HepG2 (cell line): Measurements from ENCODE around the gene SH2D3C. TPM values are rescaled to one million over a fixed set of nuclear protein-coding genes. Genes with fewer than 3 reads are reported as not detected.
A peak's percentile ranks its signal among the peaks of the same experiment; 100 is the strongest.

Experiments
- ATAC-seq: fragments of 200-7000 bp; cut with Tn5 transposase; 3 replicates; pipeline ENCODE4 v1.9.1; 2020; ENCODE audit warnings: mild to moderate bottlenecking, moderate library complexity
- BruUV-seq: library from RNA; stranded (reverse); fragments of 400-500 nt; replicated peaks from 2 replicates; lab custom pipeline; 2021; lab: Mats Ljungman, UMichigan
- CTCF ChIA-PET: fragments of 300-600 bp; formaldehyde crosslinking; extraction: SDS; loops from one replicate; lab custom pipeline; 2021; ENCODE audit warnings: low total read pairs, inconsistent platforms, low intra/inter-chr PET ratio; lab: Yijun Ruan, JAX
- POLR2A ChIA-PET: fragments of 350-600 bp; sonication (Branson Sonifier 250); formaldehyde crosslinking; loops from one replicate; lab custom pipeline; 2020; ENCODE audit warnings: antibody characterized with exemption, inconsistent platforms; lab: Yijun Ruan, JAX
- DNase-seq: peaks from one replicate; pipeline ENCODE4 v3.0.0-alpha.2; 2015; ENCODE audit warnings: low spot score
- FAIRE-seq: peaks from 3 replicates; lab custom pipeline; 2011; peaks lifted over from hg19 to GRCh38; lab: Jason Lieb, UNC
- H2AFZ ChIP-seq: one replicate; pipeline ENCODE4 v1.6.1; 2011; ENCODE audit warnings: low read length, inconsistent platforms
- H3K27ac ChIP-seq: fragments of 300-600 bp; 3 replicates; pipeline ENCODE4 v1.8.0; 2011; ENCODE audit warnings: mixed run types, mild to moderate bottlenecking, mixed read lengths, low read length, inconsistent platforms; ENCODE audit not compliant: insufficient read depth; ENCODE audit errors: extremely low read length
- H3K27me3 ChIP-seq, 2 experiments: fragments of 200-600 bp in 1 of 2; 2 replicates in 1 of 2; 3 replicates in 1 of 2; pipeline versions ENCODE4 v1.6.0 to v1.8.0; 2011; ENCODE audit warnings: low read length in 2 of 2, mild to moderate bottlenecking in 2 of 2, moderate library complexity in 2 of 2, inconsistent platforms in 1 of 2; ENCODE audit not compliant: insufficient read depth in 2 of 2, control insufficient read depth in 1 of 2
- H3K36me3 ChIP-seq, 2 experiments: fragments of 200-600 bp in 1 of 2; replicated peaks in 1 of 2; 2 replicates in 1 of 2; 3 replicates in 1 of 2; pipeline versions ENCODE4 v1.5.1 to v1.8.0; 2011; ENCODE audit warnings: low read length in 2 of 2, inconsistent platforms in 1 of 2; ENCODE audit not compliant: insufficient read depth in 2 of 2, control insufficient read depth in 1 of 2
- H3K4me1 ChIP-seq: 2 replicates; pipeline ENCODE4 v1.5.1; 2012; ENCODE audit warnings: low read length, inconsistent platforms; ENCODE audit not compliant: insufficient read depth
- H3K4me2 ChIP-seq: 2 replicates; pipeline ENCODE4 v1.6.0; 2011; ENCODE audit warnings: low read depth, low read length, inconsistent platforms
- H3K4me3 ChIP-seq, 3 experiments: fragments of 200-600 bp in 1 of 3; sonication (generic), shearing (Covaris generic) in 1 of 3; replicated peaks in 1 of 3; 2 replicates each; pipeline ENCODE4 v1.5.1; 2011 to 2016; ENCODE audit warnings: low read length in 3 of 3, inconsistent platforms in 2 of 3, low read depth in 2 of 3, mild to moderate bottlenecking in 2 of 3, control low read depth in 1 of 3, mixed read lengths in 1 of 3; ENCODE audit not compliant: insufficient read depth in 1 of 3
- H3K79me2 ChIP-seq: one replicate; pipeline ENCODE4 v1.6.1; 2011; ENCODE audit warnings: low read length, inconsistent platforms; ENCODE audit not compliant: insufficient read depth
- H3K9ac ChIP-seq: 2 replicates; pipeline ENCODE4 v1.6.0; 2011; ENCODE audit warnings: mild to moderate bottlenecking, low read depth, low read length, inconsistent platforms; ENCODE audit not compliant: insufficient read depth
- H3K9me3 ChIP-seq: 2 replicates; pipeline ENCODE4 v1.5.1; 2012; ENCODE audit warnings: mild to moderate bottlenecking, low read length
- H4K20me1 ChIP-seq: 2 replicates; pipeline ENCODE4 v1.6.0; 2011; ENCODE audit warnings: inconsistent platforms, mild to moderate bottlenecking, low read length, moderate library complexity; ENCODE audit not compliant: insufficient read depth
- PCBP1 ChIP-seq: fragments of 200-400 bp; formaldehyde crosslinking; IDR thresholded peaks from 2 replicates; pipeline ENCODE4 v1.6.1; 2017; ENCODE audit warnings: mild to moderate bottlenecking, low read depth, low read length, borderline replicate concordance
- RFX5 ChIP-seq: IDR thresholded peaks from 2 replicates; pipeline ENCODE4 v1.6.1; 2011; ENCODE audit warnings: low read depth, low read length, improper control_type of control experiment
- TFAP4 ChIP-seq: sonication (generic); IDR thresholded peaks from 2 replicates; pipeline ENCODE4 v1.6.1; 2016; ENCODE audit warnings: low read depth, borderline replicate concordance
- TSC22D2 ChIP-seq: sonication (generic); formaldehyde crosslinking; IDR thresholded peaks from 2 replicates; pipeline ENCODE4 v1.5.1; 2020; ENCODE audit warnings: missing genetic modification reagents, mild to moderate bottlenecking, borderline replicate concordance
- U2AF2 ChIP-seq: fragments of 200-400 bp; formaldehyde crosslinking; IDR thresholded peaks from 2 replicates; pipeline ENCODE4 v1.6.1; 2017; ENCODE audit warnings: low read depth, mild to moderate bottlenecking, low read length
- ZFX ChIP-seq: sonication (generic); formaldehyde crosslinking; IDR thresholded peaks from 2 replicates; pipeline ENCODE4 v1.4.0; 2020; ENCODE audit warnings: mild to moderate bottlenecking, low read depth, missing genetic modification reagents, moderate library complexity
- ZMYM2 ChIP-seq: sonication (generic); formaldehyde crosslinking; IDR thresholded peaks from 2 replicates; pipeline ENCODE4 v1.8.0; 2022; ENCODE audit warnings: mild to moderate bottlenecking, missing genetic modification reagents
- ZNF263 ChIP-seq: sonication (generic); formaldehyde crosslinking; IDR thresholded peaks from 2 replicates; pipeline ENCODE4 v1.4.0; 2020; ENCODE audit warnings: missing genetic modification reagents
- ZNF687 ChIP-seq: sonication (generic); formaldehyde crosslinking; IDR thresholded peaks from 2 replicates; pipeline ENCODE4 v1.5.1; 2020; ENCODE audit warnings: mild to moderate bottlenecking, missing genetic modification reagents, moderate library complexity
- WGBS: methylation state at CpG from one replicate; pipeline ENCODE4 v1.1.6; 2017; ENCODE audit warnings: low lambda C conversion rate; 5-methylcytosine and 5-hydroxymethylcytosine counted together
- in situ Hi-C: cut with HindIII; loops from 2 replicates; pipeline ENCODE4 v1.10.0; 2017; ENCODE audit warnings: low pct_unique_long_range_greater_than_20kb; ENCODE audit not compliant: extremely low pct_ligation_motif_present
- intact Hi-C: fragments of 100-400 bp; cut with micrococcal nuclease; formaldehyde crosslinking; loops from one replicate; pipeline ENCODE4 v1.10.0; 2022; ENCODE audit not compliant: unreplicated experiment
- polyA plus RNA-seq, 8 experiments: library from polyadenylated mRNA; depleted of rRNA in 3 of 8; stranded (reverse) in 7 of 8; unstranded in 1 of 8; fragments of >200 nt; fragmentation: Illumina TruSeq in 4 of 8; extraction: Trizol in 4 of 8; gene quantifications; 2 replicates each; pipeline versions ENCODE4 v1.2.1 to v1.2.3, GENCODE V29; 2011 to 2016; ENCODE audit warnings: low read depth in 4 of 8, missing spikeins in 1 of 8, mixed read lengths in 1 of 8; ENCODE audit not compliant: insufficient read depth in 1 of 8
- total RNA-seq, 5 experiments: library from RNA; depleted of rRNA; stranded (reverse); fragments of >200 nt; fragmentation: Illumina TruSeq; extraction: Trizol; gene quantifications; 2 replicates each; pipeline ENCODE4 v1.2.3, GENCODE V29; 2016; ENCODE audit warnings: low read depth in 1 of 5

SH2D3C gene
- total and polyA plus RNA-seq, 2 of the 13 experiments (the other 11 are each of a cell fraction or from before 2014, with no cell fraction given): not detected

GRCh38 chr9:127706836-127707241 is 71.6 kb downstream of the SH2D3C start, which contains the start of gene CFAP157 (continued):
- TF ChIP-seq PCBP1 (no peak), RFX5 (peak; percentile 38; the same call in 1 of the 2 replicates)
- TF ChIP-seq, all 625 proteins: peak for 9

DNA sequence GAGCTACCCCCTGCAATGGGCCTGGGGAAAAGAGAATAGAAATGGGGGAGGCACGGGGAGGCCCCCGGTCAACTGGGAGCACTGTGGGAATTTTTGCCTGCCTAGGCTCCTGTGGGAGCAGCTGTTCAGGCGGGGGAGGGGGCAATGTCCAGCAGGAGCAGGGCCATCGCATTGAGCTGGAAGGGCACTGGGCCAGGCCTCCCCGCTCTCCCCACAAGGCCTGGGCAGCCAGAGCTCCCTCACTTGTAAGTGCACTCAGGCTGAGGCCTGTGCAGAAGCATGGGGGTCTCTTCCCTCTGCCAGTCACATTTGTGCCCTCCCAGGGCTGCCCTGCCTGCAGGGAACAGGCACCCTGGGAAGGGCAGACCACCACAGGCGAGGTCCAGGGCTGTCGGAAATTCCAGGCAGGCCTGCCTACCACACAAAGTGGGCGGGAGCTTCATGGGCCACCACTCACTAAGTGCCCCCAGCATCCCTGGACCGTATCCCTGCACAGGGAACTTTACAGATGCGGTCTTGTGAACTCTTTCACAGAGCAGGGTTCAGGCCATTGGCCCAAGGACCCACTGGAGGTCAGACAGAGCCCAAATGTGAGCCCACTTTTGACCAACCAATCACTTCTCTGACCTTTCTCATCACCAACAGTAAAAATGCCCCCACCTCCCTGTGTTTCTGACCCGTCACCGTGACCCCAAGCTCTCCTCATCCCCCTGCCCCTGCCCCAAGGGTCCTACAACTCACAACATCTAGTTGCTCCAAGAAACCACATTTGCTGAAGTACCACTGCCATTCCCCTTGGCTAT is 72.7 kb downstream of the SH2D3C start:
- H3K9me3 ChIP-seq: no peaks in the 10 kb centered on the region
- H3K4me2 ChIP-seq: no peak overlapping the region
- no TSS peak for BruUV-seq
- FAIRE-seq (no peak), DNase-seq (no peak), ATAC-seq (peak; percentile 33)
- no peaks in the 10 kb centered on the region for H3K79me2 ChIP-seq
- H4K20me1 ChIP-seq: no peaks in the 10 kb centered on the region
- intact Hi-C loops: no loop called here
- TF ChIP-seq TSC22D2 (CRISPR knock-in tag) (no peak), TFAP4 (peak; percentile 36; the same call in 1 of the 2 replicates), ZFX (CRISPR knock-in tag) (peak; percentile 30; the same call in 1 of the 2 replicates), U2AF2 (no peak), ZNF687 (CRISPR knock-in tag) (peak; percentile 14; the same call in 1 of the 2 replicates), ZMYM2 (no peak), ZNF263 (CRISPR knock-in tag) (peak; percentile 60; the same call in 1 of the 2 replicates)
- H2AFZ ChIP-seq: no peak overlapping the region
- in situ Hi-C loops: no loop called here
- WGBS: 26% methylated on average over 6 of the region's 12 CpGs
- peak overlapping the region in 1 of 3 experiments; percentile 0; a peak in 1 of 6 replicates for H3K4me3 ChIP-seq
- no peak overlapping the region for H3K27ac ChIP-seq
- H3K36me3 ChIP-seq: no peaks in the 10 kb centered on the region
- peaks cover 3 to 13% of the 10 kb centered on the region in 2 experiments; a peak in 2 of 5 replicates for H3K27me3 ChIP-seq
- H3K4me1 ChIP-seq: peaks cover 20% of the 10 kb centered on the region
- CTCF ChIA-PET: interaction anchor here (1.4 kb wide), 1 partner anchor 115 kb away, joined by 3 read pairs; no protein-coding TSS in a partner anchor
- POLR2A ChIA-PET: interaction anchor here (0.7 kb wide), 1 partner anchor 23 kb away, joined by 3 read pairs; no protein-coding TSS in a partner anchor
- H3K9ac ChIP-seq: no peak overlapping the region
